ENCODE data around the gene CUL4A.
"Not testable (repeated sequence)": the region's sequence is repeated elsewhere in the genome, so short reads cannot be mapped to it uniquely, and the experiment has no call there.

The CUL4A gene

DNA sequence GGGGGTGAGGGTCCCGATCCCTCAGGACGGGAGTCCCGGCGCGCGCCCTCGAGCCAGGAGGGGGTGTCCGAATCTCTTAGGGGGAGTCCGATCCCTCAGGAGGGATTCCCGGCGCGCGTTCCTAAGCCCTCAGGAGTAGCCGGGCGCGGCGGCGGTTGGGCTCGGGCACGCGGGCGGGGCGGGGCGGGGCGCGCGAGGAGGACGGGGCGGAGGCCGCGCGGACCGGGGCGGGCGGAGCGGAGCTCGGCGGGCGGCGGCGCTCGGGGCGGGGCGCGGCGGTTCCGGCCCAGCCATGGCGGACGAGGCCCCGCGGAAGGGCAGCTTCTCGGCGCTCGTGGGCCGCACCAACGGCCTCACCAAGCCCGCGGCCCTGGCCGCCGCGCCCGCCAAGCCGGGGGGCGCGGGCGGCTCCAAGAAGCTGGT lies at the start of gene CUL4A:
TSS of gene CUL4A (plus strand) at position 278 of the 423 bp plus-strand sequence. CDS start at position 293, 15 bp downstream.
- in situ Hi-C loops (cut with MboI; ENCODE audit: low sequenced_read_pairs), result no loop called here

GRCh38 chr13:113159701-113160100 lies 49.7 kb upstream of the CUL4A start:
- in situ Hi-C loops (cut with MboI; ENCODE audit: low sequenced_read_pairs), result no loop called here

GRCh38 chr13:113160983-113161382 lies 48.4 kb upstream of the CUL4A start:
- in situ Hi-C loops (cut with MboI; ENCODE audit: low sequenced_read_pairs), result no loop called here

DNA sequence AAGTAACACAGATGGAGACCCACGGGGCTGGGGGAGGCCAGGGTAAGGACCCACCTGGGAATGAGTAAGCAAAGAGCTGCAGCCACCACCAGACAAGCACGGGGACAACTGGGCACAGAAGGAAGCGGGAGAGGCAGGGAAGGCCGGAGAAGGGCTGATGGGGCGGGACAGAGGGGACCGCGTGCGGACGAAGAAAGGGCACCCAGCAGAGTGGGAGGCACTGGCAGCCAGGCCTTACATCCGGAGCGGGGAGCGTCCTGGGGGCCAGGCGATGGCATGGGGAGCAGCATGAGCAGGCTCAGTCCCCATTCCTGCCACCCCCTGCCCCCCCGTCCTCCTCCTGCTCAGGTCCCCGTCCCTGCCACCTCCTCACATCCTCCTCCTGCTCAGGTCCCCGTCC lies 48.0 kb upstream of the CUL4A start:
- in situ Hi-C loops (cut with MboI; ENCODE audit: low sequenced_read_pairs), result no loop called here

DNA sequence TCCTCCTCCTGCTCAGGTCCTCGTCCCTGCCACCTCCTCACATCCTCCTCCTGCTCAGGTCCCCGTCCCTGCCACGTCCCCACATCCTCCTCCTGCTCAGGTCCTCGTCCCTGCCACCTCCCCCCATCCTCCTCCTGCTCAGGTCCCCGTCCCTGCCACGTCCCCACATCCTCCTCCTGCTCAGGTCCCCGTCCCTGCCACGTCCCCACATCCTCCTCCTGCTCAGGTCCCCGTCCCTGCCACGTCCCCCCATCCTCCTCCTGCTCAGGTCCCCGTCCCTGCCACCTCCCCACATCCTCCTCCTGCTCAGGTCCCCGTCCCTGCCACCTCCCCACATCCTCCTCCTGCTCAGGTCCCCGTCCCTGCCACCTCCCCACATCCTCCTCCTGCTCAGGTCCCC lies 47.4 kb upstream of the CUL4A start:
- in situ Hi-C loops (cut with MboI; ENCODE audit: low sequenced_read_pairs), result not testable (repeated sequence)

GRCh38 chr13:113162783-113163685 lies 46.4 kb upstream of the CUL4A start:
- in situ Hi-C loops (cut with MboI; ENCODE audit: low sequenced_read_pairs), result no loop called here

GRCh38 chr13:113164492-113164891 lies 44.9 kb upstream of the CUL4A start:
- in situ Hi-C loops (cut with MboI; ENCODE audit: low sequenced_read_pairs), result no loop called here

DNA sequence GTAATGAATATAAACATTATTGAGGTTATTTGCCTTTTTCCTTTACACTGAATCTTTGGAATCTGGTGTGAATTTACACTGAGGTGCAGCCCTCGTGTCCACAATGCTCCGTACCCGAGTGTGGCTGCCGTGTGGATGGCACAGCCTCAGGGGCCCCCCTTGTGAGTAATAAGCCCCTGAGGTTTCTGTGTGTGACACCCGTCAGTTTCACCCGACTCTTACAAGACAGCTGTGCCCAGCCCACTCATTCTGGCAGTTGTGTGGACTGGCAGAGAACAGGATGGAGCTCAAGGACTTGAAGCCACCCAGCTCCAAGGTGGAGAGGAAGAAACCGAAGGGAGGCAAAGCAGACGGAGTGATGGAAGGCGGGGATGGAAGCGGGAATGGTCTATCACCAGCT lies 43.1 kb upstream of the CUL4A start:
- in situ Hi-C loops (cut with MboI; ENCODE audit: low sequenced_read_pairs), result no loop called here

- in situ Hi-C loops (cut with MboI; ENCODE audit: low sequenced_read_pairs), result no loop called here
These were observed 42.7 kb upstream of the CUL4A start for GRCh38 chr13:113166681-113167080.

- in situ Hi-C loops (cut with MboI; ENCODE audit: low sequenced_read_pairs), result no loop called here
These were observed 42.3 kb upstream of the CUL4A start for GRCh38 chr13:113167155-113167554.

DNA sequence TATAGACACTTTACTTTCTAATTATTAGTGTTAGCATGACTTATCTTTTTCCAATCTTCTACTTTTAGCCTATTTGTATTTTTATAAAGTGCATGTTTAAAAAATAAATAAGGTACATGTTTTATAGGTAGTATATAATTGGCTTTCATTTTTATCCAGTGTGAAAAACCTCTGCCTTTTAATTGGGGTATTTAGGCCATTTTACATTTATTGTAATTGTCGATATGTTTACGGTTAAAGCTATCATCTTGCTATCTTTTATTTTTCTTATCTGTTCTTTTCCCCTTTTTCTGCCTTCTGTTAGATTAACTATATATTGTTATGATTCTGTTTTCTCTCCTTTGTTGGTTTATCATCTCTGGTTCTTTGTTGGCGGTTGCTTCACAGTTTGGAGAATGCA lies 41.8 kb upstream of the CUL4A start:
- in situ Hi-C loops (cut with MboI; ENCODE audit: low sequenced_read_pairs), result no loop called here

GRCh38 chr13:113168211-113168610 lies 41.2 kb upstream of the CUL4A start:
- in situ Hi-C loops (cut with MboI; ENCODE audit: low sequenced_read_pairs), result no loop called here

DNA sequence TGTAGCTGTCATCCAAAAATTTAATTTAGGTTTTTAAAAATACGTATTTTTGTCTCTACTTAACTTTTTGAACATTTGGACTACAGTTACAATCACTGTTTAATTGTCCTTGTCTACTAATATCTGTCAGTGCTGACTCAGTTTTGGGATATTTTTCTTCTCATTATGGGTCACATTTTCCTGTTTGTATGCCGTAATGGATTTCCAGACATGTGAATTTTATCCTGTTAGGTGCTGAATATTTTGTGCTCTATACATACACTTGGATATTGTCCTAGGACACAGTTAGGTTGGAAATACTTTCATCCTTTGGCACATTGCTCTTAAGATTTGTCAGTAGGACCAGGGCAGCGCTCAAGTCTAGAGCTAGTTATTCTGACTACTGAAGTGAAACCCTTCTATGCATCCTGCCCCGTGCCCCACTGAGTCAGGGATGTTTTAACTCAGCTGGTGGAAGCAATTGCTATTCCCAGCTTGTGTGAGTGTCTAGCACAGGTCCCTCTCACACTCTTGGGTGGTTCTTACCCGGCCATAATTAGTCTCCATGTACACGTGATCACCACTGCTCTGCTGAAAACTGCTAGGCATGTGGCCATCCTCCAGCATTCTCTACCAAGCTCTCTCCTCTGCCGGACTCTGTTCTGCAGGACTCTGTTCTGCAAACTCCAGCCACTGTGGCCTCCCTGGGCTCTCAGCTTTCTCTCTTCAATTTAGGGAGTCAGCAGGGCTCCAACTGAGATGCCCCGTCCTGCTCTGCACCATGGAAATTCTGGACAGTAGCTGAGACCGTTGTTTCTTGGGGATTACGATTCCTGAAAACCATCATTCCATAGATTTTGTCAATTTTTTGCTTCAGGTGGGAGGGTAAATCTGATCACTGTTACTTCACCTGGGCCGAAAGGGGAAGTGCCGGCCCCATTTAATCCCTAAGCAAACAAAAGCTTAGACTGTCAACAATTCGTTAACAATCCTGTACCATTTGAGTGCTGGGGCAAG lies 39.8 kb upstream of the CUL4A start:
- in situ Hi-C loops (cut with MboI; ENCODE audit: low sequenced_read_pairs), result no loop called here

GRCh38 chr13:113170511-113170910 lies 38.9 kb upstream of the CUL4A start:
- in situ Hi-C loops (cut with MboI; ENCODE audit: low sequenced_read_pairs), result no loop called here

DNA sequence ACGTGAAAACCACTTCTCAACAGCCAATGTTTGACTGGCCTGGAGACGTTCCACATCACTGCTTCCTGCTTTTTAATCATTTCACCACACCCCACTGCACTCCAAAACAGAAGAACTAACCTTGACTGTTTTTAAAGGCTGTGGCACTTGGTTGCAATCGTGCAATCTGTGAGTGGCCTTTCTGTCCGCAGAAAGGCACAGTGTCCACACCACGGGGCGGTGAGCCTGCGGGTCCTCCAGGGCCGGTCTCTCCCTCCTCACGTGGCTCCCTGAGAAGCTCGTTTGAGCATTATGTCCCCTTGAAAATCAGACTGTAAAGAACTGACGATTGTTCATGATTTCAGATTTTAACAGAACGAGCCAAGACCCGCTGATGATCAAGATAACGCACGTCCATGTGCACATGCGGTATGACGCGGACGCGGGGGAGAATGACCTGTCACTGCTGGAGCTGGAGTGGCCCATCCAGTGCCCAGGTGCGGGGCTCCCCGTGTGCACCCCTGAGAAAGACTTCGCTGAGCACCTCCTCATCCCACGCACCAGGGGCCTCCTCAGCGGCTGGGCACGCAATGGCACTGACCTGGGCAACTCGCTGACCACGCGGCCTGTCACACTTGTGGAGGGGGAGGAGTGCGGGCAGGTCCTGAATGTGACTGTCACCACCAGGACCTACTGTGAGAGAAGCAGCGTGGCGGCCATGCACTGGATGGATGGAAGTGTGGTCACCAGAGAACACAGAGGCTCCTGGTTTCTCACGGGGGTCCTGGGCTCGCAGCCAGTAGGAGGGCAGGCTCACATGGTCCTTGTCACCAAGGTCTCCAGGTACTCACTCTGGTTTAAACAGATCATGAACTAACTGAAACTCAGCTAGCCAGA lies 37.9 kb upstream of the CUL4A start:
- in situ Hi-C loops (cut with MboI; ENCODE audit: low sequenced_read_pairs), result no loop called here

GRCh38 chr13:113172419-113172926 lies 36.9 kb upstream of the CUL4A start:
- in situ Hi-C loops (cut with MboI; ENCODE audit: low sequenced_read_pairs), result no loop called here

DNA sequence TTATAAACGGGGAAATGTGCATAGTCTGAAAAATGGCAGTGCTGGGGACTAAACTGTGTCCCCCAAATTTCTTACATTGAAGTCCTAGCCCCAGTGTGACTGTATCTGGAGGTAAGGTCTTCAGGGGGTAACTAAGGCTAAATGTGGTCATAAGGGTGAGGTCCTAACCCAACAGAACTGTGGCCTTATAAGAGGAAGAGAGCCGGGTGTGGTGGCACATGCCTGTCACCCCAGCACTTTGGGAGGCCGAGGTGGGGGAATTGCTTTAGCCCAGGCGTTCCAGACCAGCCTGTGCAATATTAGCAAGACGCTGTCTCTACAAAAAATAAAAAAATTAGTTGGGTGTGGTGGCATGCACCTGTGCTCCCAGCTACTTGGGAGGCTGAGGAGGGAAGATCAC lies 33.1 kb upstream of the CUL4A start:
- in situ Hi-C loops (cut with MboI; ENCODE audit: low sequenced_read_pairs), result no loop called here

- in situ Hi-C loops (cut with MboI; ENCODE audit: low sequenced_read_pairs), result no loop called here
These were observed 32.6 kb upstream of the CUL4A start for GRCh38 chr13:113176822-113177221.

DNA sequence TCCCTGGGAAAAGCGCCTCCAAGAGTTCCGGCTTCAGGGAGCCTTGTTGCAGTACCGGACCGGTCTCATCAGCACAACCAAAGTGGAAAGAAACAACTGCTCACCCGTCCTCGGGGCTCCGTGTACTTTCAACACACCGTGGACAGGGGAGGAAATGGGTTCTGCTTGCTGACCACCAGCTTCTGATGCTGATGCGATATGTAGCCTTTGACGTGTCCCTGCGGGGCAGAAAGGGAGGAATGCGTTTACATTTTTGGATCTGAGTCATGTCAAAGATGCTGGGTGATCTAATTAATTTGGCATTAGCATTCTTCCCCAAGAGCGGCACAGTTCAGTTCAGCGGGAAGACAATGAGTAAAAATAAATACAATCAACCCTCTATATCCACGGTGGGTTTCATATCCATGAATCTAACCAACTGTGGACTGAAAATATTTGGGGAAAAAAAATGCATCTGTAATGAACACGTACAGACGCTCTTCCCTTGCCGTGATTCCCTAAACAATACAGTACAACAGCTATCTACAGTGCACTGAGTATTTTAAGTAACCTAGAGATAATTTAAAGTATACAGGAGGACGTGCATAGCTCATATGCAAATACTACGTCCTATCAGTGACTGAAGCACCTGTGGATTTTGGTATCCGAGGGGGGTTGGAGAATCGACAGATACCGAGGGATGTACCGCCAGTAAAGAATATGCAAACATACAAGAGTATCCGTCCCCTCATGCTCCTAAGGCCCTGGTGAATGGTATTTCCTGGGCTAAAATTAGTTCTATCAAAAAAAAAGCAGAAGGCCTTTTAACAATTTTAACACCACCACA lies 31.1 kb upstream of the CUL4A start:
- in situ Hi-C loops (cut with MboI; ENCODE audit: low sequenced_read_pairs), result no loop called here

- in situ Hi-C loops (cut with MboI; ENCODE audit: low sequenced_read_pairs), result no loop called here
These were observed 30.6 kb upstream of the CUL4A start for GRCh38 chr13:113178896-113179167.
